ENCODE measurements around the gene ATF7.

ATF7 gene

GRCh38 chr12:53466640-53467039 is 159.5 kb downstream of the ATF7 start:
- no peak for DNase-seq (ENCODE audit: extremely low read depth, insufficient read length)
- Histone ChIP-seq H3K4me3 (replicated peaks; ENCODE audit: low read depth, low read length) (no peak overlapping the region), H3K36me3 (ENCODE audit: control insufficient read depth, insufficient read depth, low read length) (peaks cover 56% of the 10 kb centered on the region), H3K27me3 (replicated peaks; ENCODE audit: control insufficient read depth, insufficient read depth, low read length) (no peaks in the 10 kb centered on the region)
- TF ChIP-seq CTCF (IDR thresholded peaks at IDR 0.05; ENCODE audit: insufficient read depth, low read length, poor library complexity, severe bottlenecking) = no peak

GRCh38 chr12:53465679-53466078 is 160.5 kb downstream of the ATF7 start:
- no peak for DNase-seq (ENCODE audit: extremely low read depth, insufficient read length)

GRCh38 chr12:53464685-53465418 is 161.3 kb downstream of the ATF7 start:
- Histone ChIP-seq H3K36me3 (ENCODE audit: control insufficient read depth, insufficient read depth, low read length) (peaks cover 62% of the 10 kb centered on the region), H3K4me3 (replicated peaks; ENCODE audit: low read depth, low read length) (no peak overlapping the region), H3K27me3 (replicated peaks; ENCODE audit: control insufficient read depth, insufficient read depth, low read length) (no peaks in the 10 kb centered on the region)
- TF ChIP-seq CTCF (IDR thresholded peaks at IDR 0.05; ENCODE audit: insufficient read depth, low read length, poor library complexity, severe bottlenecking) = no peak
- DNase-seq (ENCODE audit: extremely low read depth, insufficient read length) = no peak

More at GRCh38 chr12:53465679-53466078, 160.5 kb downstream of the ATF7 start:
- no peak overlapping the region for H3K4me3 ChIP-seq (replicated peaks; ENCODE audit: low read depth, low read length)
- H3K27me3 ChIP-seq (replicated peaks; ENCODE audit: control insufficient read depth, insufficient read depth, low read length) = no peaks in the 10 kb centered on the region
- peaks cover 60% of the 10 kb centered on the region for H3K36me3 ChIP-seq (ENCODE audit: control insufficient read depth, insufficient read depth, low read length)
- no peak for TF ChIP-seq CTCF (IDR thresholded peaks at IDR 0.05; ENCODE audit: insufficient read depth, low read length, poor library complexity, severe bottlenecking)

- no peak for TF ChIP-seq CTCF (IDR thresholded peaks at IDR 0.05; ENCODE audit: insufficient read depth, low read length, poor library complexity, severe bottlenecking)
- Histone ChIP-seq H3K4me3 (replicated peaks; ENCODE audit: low read depth, low read length) (no peak overlapping the region), H3K27me3 (replicated peaks; ENCODE audit: control insufficient read depth, insufficient read depth, low read length) (no peaks in the 10 kb centered on the region), H3K36me3 (ENCODE audit: control insufficient read depth, insufficient read depth, low read length) (peaks cover 63% of the 10 kb centered on the region)
- DNase-seq (ENCODE audit: extremely low read depth, insufficient read length) = no peak
Measured at GRCh38 chr12:53463802-53464560, 162.2 kb downstream of the ATF7 start.

GRCh38 chr12:53462935-53463334 is 163.2 kb downstream of the ATF7 start:
- Histone ChIP-seq H3K36me3 (ENCODE audit: control insufficient read depth, insufficient read depth, low read length) (peaks cover 61% of the 10 kb centered on the region), H3K27me3 (replicated peaks; ENCODE audit: control insufficient read depth, insufficient read depth, low read length) (no peaks in the 10 kb centered on the region), H3K4me3 (replicated peaks; ENCODE audit: low read depth, low read length) (no peak overlapping the region)
- no peak for TF ChIP-seq CTCF (IDR thresholded peaks at IDR 0.05; ENCODE audit: insufficient read depth, low read length, poor library complexity, severe bottlenecking)
- DNase-seq (ENCODE audit: extremely low read depth, insufficient read length) = no peak
